ENCODE results near the gene IGFLR1. TPM values are rescaled to one million over a fixed set of nuclear protein-coding genes. Genes with fewer than 3 reads are reported as not detected.

The IGFLR1 gene
- total RNA-seq, 1 donor from 2014 or later, result 30.8 TPM

- DNase-seq (ENCODE audit: low spot score) (peak; percentile 99), ATAC-seq (peak; percentile 77)
Measured at GRCh38 chr19:35740423-35741202, 1.6 kb downstream of the IGFLR1 start.

- no peak for DNase-seq (ENCODE audit: low spot score)
- ATAC-seq, result no peak
Measured at GRCh38 chr19:35740108-35740422, 2.2 kb downstream of the IGFLR1 start.

- DNase-seq (ENCODE audit: low spot score) (peak; percentile 53), ATAC-seq (no peak)
Measured at GRCh38 chr19:35739275-35740107, 2.8 kb downstream of the IGFLR1 start.

DNA sequence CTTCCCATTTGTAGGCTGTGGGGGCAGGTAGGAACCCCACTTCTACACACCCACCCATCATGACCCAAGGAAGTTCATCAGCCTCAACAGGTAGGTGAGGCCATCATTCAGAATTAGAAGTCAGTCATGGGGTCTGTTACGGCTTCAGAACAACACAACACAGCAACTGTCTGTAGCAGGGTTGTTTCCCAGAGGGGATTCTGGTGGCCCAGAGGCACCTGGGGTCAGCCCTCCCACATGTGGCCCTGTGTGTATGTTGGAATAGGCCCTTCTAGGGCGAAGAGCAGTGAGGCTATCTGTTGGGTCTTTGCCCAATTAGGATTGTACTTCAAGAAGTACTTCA, 3.4 kb downstream of the IGFLR1 start:
- DNase-seq (ENCODE audit: low spot score) (no peak), ATAC-seq (no peak)

DNA sequence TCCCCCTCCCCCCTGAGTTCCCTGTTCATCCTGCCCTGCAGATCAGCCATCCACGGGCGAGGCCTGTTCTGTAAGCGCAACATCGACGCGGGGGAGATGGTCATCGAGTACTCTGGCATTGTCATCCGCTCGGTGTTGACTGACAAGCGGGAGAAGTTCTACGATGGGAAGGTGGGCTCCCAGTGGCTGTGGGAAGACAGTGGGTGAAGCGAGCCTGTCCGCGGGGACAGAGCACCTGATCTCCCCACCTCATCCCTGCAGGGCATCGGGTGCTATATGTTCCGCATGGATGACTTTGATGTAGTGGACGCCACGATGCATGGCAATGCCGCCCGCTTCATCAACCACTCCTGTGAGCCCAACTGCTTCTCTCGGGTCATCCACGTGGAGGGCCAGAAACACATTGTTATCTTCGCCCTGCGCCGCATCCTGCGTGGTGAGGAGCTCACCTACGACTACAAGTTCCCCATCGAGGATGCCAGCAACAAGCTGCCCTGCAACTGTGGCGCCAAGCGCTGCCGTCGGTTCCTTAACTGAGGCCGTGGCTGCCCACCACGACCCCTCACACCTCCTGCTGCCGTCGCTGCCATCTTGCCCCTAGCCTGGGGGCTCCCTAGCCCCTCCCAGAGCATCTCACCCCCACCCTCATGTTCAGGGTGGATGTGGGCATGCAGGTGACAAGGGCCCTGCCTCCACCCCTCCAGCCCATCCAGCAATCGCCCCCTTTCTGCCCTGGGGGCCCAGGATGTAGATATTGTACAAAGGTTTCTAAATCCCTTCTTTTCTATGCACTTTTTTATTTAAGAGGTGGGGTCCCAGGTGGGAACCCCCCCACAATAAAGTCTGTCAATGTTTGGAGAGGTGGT, 4.0 kb downstream of the IGFLR1 start:
- ATAC-seq (no peak), DNase-seq (ENCODE audit: low spot score) (peak; percentile 47)

GRCh38 chr19:35736913-35737886, 5.1 kb downstream of the IGFLR1 start:
- no peak for DNase-seq (ENCODE audit: low spot score)

DNA sequence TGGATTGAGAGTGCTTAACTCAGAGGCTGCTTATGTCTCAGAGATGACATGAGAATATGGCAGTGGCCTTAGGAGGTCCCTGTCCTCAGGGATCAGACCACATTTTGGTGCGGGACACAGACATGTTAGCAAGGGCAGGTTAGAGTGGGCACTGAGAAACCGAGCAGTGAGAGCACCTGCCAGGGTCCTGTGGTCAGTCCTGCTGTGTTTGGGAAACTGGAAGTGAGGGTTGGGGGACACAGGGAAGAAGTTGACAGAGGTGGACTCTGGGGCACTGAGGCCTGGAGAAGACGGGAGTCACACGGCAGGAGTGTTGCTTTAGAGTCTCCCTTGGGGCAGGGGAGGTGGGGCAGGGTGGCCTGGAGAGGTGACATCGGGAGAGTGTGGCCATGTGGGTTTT, 7.4 kb downstream of the IGFLR1 start:
- no peak for DNase-seq (ENCODE audit: low spot score)
- no peak for ATAC-seq

More at GRCh38 chr19:35736913-35737886, 5.1 kb downstream of the IGFLR1 start:
- ATAC-seq, result no peak

- no peak for ATAC-seq
Measured at GRCh38 chr19:35734273-35734672, 8.0 kb downstream of the IGFLR1 start.

GRCh38 chr19:35733180-35734125, 8.8 kb downstream of the IGFLR1 start:
- DNase-seq (ENCODE audit: low spot score), result no peak
- no peak for ATAC-seq

More at GRCh38 chr19:35734273-35734672, 8.0 kb downstream of the IGFLR1 start:
- no peak for DNase-seq (ENCODE audit: low spot score)

DNA sequence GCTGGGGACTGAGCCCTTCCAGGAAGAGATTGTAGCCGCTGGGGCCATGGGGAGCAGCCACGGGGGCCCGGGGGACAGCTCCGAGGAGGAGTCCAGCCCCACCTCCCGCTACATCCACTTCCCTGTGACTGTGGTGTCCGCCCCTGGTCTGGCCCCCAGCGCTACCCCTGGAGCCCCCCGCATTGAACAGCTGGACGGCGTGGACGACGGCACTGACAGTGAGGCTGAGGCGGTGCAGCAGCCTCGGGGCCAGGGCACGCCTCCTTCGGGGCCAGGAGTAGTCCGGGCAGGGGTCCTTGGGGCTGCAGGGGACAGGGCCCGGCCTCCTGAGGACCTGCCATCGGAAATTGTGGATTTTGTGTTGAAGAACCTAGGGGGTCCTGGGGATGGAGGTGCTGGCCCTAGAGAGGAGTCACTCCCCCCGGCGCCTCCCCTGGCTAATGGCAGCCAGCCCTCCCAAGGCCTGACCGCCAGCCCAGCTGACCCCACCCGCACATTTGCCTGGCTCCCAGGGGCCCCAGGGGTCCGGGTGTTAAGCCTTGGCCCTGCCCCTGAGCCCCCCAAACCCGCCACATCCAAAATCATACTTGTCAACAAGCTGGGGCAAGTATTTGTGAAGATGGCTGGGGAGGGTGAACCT, 9.6 kb downstream of the IGFLR1 start:
- DNase-seq (ENCODE audit: low spot score) (no peak), ATAC-seq (no peak)

DNA sequence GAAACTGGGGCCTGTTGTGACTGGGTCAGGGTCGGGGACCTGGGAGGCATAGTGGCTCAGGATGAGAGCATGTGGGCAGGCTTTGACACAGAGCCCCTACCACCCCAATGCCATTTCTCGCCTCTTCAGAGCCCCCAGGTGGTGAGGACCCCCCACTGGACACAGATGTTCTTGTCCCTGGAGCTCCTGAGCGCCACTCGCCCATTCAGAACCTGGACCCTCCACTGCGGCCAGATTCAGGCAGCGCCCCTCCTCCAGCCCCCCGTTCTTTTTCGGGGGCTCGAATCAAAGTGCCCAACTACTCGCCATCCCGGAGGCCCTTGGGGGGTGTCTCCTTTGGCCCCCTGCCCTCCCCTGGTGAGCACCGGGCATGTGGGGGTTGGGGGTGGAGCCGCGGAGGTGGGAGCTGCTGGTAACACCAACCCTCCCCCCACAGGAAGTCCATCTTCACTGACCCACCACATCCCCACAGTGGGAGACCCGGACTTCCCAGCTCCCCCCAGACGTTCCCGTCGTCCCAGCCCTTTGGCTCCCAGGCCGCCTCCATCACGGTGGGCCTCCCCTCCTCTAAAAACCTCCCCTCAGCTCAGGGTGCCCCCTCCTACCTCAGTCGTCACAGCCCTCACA, 10.4 kb downstream of the IGFLR1 start:
- no peak for DNase-seq (ENCODE audit: low spot score)

DNA sequence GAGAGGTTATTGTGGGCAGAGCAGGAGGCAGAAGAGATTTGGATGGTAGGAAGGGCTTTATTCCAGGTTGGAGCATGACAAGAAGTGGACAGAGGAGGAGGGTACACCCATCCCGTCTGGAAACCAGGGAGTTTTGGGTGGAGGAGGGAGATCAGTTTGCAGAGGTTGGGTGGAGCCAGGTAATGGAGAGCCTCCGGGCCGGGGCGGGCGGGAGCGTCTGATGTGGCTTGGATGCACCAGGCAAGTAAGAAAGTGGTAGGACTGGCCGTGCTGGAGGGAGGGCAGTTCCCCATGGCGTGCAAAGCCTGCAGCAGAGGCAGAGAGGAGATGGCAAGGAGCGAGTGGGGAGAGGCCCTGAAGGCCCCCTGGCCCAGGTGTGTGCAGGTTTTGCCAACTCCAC, 10.9 kb downstream of the IGFLR1 start:
- DNase-seq (ENCODE audit: low spot score) (no peak), ATAC-seq (no peak)

More for the DNA sequence above, 10.4 kb downstream of the IGFLR1 start:
- ATAC-seq, result no peak

DNA sequence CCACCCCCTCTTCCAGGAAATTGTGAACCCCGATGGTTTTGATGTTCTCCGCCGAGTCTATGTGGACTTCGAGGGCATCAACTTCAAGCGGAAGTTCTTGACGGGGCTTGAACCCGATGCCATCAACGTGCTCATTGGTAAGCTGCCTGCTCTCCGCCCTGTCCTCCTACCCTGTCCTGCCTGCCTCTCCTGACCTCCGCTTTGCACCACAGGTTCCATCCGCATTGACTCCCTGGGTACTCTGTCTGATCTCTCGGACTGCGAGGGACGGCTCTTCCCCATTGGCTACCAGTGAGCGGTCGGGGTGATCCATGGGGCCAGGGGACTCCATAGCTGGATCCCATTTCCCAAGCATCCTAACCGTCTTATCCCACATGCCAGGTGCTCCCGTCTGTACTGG, 11.9 kb downstream of the IGFLR1 start:
- ATAC-seq (no peak), DNase-seq (ENCODE audit: low spot score) (no peak)

- DNase-seq (ENCODE audit: low spot score) (no peak), ATAC-seq (no peak)
Measured at GRCh38 chr19:35729763-35730162, 12.5 kb downstream of the IGFLR1 start.

- DNase-seq (ENCODE audit: low spot score), result no peak
- no peak for ATAC-seq
Measured at GRCh38 chr19:35729021-35729420, 13.2 kb downstream of the IGFLR1 start.

- no peak for ATAC-seq
- no peak for DNase-seq (ENCODE audit: low spot score)
Measured at GRCh38 chr19:35727956-35728706, 14.1 kb downstream of the IGFLR1 start.
